HG03159 (cell line): ENCODE measurements around the gene PPFIA3.
"Not testable (repeated sequence)": the region's sequence is repeated elsewhere in the genome, so short reads cannot be mapped to it uniquely, and the experiment has no call there.

Source experiments
- ATAC-seq: cut with Tn5 transposase; IDR thresholded peaks from one replicate; pipeline ENCODE4 v1.9.1; 2021; ENCODE audit warnings: mild to moderate bottlenecking, moderate library complexity; ENCODE audit not compliant: unreplicated experiment

PPFIA3 gene

GRCh38 chr19:49119411-49120324, at the start of gene PPFIA3:
Gene PPFIA3, plus strand, starts transcription at chr19:49119544. Its CDS starts 8,330 bp downstream, at chr19:49127874.
- ATAC-seq = no peak

- ATAC-seq = no peak
These were observed 48.9 kb upstream of the PPFIA3 start for GRCh38 chr19:49070416-49070815.

- no peak for ATAC-seq
These were observed 47.3 kb upstream of the PPFIA3 start for GRCh38 chr19:49071860-49072547.

GRCh38 chr19:49073514-49074378, 45.6 kb upstream of the PPFIA3 start:
- no peak for ATAC-seq

- not testable (repeated sequence) for ATAC-seq
These were observed 44.5 kb upstream of the PPFIA3 start for GRCh38 chr19:49074869-49075268.

- no peak for ATAC-seq
These were observed 39.0 kb upstream of the PPFIA3 start for GRCh38 chr19:49080392-49080791.

- ATAC-seq = no peak
These were observed 38.1 kb upstream of the PPFIA3 start for GRCh38 chr19:49081273-49081672.

GRCh38 chr19:49084206-49085019, 34.9 kb upstream of the PPFIA3 start:
- no peak for ATAC-seq

GRCh38 chr19:49085020-49085867, 34.1 kb upstream of the PPFIA3 start, which contains the start of gene SNRNP70:
Gene SNRNP70, plus strand, starts transcription at chr19:49085451. Its CDS starts 964 bp downstream, at chr19:49086415.
- ATAC-seq = peak; percentile 86

GRCh38 chr19:49085868-49086232, 33.5 kb upstream of the PPFIA3 start:
- no peak for ATAC-seq

- no peak for ATAC-seq
These were observed 33.0 kb upstream of the PPFIA3 start for GRCh38 chr19:49086296-49086695.

GRCh38 chr19:49091391-49092038, 27.8 kb upstream of the PPFIA3 start:
- no peak for ATAC-seq

GRCh38 chr19:49092686-49093085, 26.7 kb upstream of the PPFIA3 start:
- no peak for ATAC-seq

- ATAC-seq = no peak
These were observed 24.6 kb upstream of the PPFIA3 start for GRCh38 chr19:49094505-49095482.

- no peak for ATAC-seq
These were observed 21.7 kb upstream of the PPFIA3 start for GRCh38 chr19:49097453-49098288.

- no peak for ATAC-seq
These were observed 20.5 kb upstream of the PPFIA3 start for GRCh38 chr19:49098795-49099194.

GRCh38 chr19:49101160-49101559, 18.2 kb upstream of the PPFIA3 start:
- ATAC-seq = no peak
